Stimulated activated naive CD8-positive, alpha-beta T cell treated with anti-CD3 and anti-CD28 coated beads, Interleukin-15, Interleukin-2, amounts not matched to agents 100 U/mL and 50 U/mL, for 24 hours (primary cell): ENCODE results near the gene MCF2L.

Experiments
- ATAC-seq: fragments of 150-1000 bp; cut with Tn5 transposase; one replicate; pipeline ENCODE4 v1.10.0; 2021
- DNase-seq: peaks from one replicate; pipeline ENCODE4 v3.0.0; 2021

Gene MCF2L

DNA sequence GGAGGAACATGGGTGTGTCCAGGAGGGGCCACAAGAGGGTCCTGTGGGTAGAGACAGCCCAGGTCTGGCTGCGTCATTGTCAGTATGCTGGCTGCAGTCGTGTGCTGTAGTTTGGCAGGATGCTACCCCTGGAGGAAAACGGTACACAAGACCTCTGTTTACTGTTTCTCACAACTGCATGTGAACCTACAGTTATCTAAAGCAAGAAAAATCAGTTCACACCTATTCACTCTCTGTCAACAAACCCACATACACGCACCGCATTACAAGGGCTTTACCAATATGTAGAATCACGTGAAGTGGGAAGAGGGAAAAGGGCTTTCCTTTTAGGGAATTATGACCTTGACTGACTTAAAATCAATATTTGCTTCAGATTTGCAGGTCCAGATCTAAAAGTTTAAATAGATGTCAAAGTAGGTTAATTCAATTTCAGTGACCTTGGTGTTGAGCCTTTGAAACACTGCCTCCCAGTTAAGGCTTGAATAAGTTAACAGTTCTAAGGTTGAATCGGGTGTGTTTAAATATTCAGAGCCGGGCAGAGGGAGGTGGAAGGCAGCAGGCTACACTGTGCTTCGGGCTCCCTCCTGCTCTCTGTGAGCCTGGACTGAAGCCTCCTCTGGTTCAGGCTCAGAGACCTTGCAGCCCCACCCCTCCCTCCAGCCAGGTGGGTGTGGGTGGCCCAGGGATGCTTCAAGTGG, 17.2 kb upstream of the MCF2L start:
- DNase-seq (no peak), ATAC-seq (no peak)

DNA sequence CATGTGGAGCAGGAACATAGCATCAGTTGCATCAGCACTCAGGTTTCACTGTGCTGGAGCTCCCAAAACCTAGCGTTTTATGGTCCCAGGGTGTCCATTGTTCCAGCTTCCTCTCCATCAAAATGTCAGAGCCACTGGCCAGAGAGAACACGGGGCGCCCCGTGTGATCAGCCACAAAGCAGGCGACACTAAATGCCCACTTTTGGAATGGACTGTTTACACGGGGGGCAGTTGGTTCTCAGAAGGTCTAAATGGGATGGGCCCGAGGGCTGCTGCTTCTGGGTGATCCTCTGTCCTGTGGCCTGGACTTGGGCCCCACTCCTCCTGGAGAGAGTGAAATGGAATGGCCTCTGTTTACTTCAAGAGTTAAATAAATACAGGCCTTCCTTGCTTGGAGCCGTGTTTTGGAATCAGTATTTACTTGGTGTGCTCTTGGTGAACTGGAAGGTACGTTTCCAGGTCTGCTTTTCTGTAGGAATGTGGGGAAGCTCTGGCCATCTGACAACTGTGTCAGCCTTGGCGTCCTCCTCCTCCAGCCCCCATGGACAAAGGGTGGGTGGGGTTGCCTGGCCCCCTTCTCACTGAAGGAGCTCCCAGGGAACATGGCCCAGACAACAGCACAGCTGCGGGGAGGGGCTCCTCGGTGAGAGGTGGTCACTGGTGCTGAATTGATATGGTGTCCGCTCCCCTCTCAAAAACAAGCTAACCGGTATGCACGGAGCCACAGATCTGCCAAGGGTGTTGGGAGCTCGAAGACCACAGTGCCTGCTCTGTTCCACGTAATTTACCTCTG, 16.1 kb upstream of the MCF2L start:
- no peak for ATAC-seq
- no peak for DNase-seq

DNA sequence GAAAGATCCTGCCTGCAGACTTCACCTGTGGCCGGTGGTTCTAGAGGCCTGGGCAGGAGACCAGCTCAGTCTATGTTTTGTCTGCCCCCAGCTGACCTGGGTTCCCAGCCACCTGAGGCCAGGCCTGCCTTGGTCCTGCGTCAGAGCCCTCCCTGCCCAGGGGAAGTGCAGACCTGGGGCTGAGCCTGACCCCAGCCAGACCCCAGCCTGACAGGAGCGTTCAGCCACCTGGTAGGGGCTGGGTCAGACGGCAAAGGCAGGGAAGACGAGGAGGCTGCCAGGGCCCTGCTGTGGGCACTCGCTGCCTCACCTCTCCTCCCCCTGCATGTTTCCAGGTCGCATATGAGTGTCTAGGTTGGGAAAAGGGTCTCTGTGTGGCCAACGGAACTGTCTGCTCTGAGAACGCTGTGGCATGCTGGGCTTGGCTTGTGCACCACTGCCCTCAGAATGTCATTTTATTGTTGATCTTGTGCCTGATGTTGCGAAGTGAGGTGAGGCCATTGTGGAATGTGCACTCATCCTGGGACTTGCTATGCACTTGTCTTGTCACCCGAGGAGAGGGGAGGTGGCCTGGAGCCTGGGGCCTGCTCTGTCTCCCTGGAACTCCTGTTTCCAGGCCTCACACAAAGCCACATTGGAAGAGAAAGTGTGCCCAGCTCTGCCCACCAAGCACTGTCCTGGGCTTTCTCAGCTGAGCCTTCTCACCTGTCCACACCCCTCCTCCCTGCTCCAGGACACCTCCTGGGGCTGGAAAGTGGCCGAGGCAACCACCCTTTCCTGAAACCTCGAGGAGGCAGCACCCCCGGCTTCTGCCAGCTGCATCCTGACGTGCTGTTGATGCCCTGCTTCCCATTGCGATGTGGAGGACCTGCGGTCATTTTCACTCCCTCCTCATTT, 15.2 kb upstream of the MCF2L start:
- ATAC-seq, result no peak
- DNase-seq, result no peak

DNA sequence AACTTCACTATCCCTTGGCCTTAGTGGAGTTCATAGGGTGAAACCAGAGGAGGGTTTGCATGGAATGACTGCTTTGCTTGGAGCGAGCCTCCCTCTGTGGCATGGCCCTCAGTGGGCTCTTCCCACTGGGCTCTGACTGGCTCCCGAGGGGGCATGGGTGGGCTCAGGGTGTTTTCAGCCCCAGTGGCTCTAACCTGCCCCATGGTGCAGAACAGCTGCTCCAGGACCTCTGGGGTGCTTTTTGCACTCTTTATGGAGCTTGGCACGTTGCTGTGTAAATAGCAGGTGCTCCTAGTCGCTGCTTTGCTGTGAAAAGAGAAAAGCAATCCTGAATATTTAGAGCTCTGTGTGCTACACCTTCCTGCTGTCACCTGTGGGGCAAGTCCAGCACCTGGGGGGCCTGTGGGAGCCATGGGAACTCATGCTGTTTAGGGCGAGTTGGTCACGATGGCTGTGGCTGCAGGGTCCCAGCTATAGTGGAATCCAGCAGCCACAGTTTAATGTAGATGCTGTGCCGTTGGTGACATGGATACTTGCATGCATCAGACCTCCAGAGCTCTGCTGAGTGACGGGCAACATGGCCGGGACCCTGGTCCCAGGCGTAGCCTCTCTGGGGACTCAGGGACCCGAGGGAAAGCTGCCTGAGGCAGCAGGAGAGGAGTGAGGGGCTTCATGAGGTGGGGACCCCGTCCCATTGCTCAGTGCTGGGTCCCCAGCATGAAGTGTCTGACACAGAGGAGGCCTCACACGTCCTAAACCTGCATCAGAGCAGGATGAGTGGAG, 14.3 kb upstream of the MCF2L start:
- no peak for ATAC-seq
- DNase-seq, result no peak

DNA sequence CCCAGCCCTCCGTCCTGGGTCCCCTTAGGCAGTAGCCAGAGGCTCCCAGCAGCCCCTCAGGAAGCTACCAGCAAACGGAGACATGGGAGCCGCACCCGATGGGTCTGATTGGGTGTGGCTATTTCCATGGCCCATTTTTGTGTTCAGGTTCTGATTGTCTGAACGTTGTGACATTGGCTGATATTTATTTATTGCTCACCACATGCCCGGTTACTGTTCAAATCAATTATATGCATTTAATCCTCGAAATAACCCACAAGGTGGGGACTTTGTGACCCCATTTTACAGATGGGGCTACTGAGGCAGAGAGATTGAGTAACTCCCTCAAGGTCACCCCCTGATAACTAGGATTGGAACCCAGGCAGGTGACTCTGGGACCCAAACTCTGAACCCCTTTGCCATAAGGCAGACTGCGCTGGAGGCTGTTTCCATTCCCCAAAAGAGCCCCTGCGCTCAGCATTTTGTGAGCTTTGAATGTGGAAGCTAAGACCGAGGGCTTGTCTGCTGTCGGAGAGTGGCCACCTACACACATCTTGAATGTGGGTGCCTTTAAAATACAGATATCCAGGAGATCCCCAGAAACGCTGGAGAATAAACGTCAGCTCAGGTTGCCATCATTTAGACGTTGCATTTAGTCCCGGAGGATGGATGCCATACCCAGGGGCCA, 13.6 kb upstream of the MCF2L start:
- no peak for DNase-seq
- no peak for ATAC-seq

DNA sequence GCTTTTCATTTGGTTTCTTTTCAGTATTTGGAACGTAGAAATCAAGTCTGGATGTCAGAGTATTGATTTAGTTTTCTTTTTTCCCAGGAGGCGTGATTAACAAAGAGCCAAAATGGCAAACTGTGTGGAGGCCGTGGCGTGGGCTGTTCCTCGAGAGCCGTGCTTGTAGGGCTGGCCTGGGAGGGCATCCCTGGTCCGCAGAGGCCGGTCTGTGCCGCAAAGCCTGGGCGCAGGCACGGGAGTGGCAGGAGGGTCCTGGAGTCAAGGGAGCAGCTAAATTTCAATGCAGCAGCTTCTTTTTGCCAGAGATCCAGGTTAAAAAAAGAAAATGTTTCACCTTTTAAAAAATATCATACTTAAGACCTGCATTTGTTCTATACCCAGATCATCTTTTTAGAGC, 13.1 kb upstream of the MCF2L start:
- ATAC-seq (no peak), DNase-seq (no peak)

DNA sequence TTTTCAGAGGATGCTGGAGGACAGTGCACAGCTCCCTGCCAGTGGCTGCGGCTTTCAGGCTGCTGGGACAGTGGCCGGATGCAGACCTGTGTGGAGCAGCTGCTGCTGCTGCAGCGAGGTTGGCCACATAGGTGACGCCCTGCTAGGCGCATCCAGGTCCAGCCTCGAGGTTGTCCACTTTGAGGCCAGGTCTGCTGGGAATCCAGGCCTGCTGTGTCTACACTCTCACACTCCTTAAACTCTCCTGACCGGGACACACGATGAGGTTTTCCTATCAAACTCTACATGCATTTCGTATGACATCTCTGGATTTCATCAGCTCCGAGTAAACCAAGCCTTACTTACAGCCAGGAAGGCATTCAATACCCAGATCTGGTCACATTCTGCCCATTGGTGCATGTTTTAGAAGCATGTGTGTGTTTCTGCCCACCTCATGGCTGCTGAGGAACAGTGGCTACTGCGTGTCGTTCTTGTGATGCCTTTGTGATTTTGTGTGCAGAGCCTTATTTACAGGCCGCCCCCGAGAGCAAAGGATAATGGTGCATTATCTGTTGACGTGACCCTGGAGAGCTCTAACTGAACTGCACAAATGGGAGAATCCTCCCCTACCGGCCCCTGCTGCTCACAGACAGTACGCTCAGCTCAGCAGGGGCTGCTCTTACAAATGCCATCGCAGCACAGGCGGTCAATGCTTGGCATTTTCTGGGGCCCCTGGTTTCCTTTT, 12.3 kb upstream of the MCF2L start:
- DNase-seq (no peak), ATAC-seq (no peak)

DNA sequence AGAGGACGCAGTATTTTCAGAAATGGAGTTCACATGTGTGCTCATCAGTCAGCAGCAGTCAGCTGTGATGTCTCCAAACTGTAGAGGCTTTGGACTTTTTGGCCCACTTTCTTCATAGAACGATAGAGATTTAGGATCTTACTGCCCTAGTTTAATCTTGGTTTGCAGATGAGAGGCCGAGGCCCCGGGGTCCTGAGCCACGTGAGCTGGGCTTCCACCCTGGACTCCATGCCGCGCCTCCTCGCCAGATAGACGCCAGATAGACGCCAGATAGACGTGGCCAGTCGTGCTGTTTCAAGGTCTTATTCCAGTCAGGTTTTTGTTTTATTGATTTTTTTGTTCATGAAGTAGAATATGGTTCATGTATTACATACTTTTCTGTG, 11.7 kb upstream of the MCF2L start:
- ATAC-seq, result no peak
- DNase-seq, result no peak

DNA sequence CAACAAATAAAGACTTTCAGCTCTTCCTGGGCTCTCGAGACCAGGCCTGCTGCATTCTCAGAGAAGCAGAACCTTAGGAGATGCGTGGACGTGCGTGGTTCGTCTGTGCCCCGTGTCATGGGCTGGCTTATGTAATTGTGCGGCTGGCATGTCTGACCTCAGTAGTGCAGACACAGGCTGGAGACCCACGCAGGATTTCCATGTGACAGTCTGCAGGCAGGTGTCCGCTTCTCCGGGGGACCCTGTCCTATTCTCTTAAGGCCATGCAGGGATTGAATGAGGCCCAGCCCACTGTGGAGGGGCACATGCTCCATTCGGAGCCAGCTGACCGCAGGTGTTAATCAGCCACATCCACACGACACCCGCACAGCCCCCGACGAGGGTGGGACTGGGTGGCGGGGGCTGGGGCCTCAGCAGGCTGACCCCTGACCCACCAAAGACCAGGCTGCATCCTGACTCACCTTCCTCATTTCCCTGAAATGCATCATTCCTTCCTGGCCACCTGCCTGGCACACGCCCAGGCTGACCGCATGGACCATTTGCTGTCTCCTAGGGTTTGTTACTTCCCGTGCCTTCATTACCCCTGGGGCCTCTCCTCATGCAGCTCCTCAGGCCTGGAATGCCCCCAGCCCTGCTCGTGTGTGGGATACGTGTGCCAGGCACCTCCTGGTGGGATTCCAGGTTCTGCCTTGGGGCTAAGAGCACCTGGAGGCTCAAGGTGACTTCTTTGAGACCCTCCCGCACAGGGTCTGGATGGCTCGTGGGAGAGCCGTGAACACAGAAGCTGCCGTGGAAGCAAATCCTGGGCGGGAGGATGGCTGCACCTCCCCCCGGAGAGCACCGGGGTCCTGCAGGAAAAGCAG, 10.7 kb upstream of the MCF2L start:
- DNase-seq, result no peak
- no peak for ATAC-seq

DNA sequence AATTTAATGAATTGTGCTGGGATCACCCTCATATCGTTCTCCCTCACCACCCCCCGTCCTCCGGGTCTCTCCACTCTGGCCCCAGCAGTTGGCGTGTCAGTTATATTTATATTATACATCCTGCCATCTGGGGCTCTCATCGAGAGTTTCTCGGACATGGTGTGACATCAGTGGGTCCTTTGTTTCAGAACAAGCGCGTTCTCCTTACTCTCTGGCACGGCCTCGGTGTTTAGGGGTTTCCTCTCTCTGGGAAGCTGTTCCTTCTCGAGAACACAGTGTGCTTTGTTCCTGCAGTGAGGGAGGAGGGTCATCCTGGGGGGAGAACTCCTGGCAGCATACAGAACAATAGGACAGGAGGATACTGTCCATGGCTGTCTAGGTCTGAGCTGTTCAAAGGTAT, 9.8 kb upstream of the MCF2L start:
- DNase-seq (no peak), ATAC-seq (no peak)

DNA sequence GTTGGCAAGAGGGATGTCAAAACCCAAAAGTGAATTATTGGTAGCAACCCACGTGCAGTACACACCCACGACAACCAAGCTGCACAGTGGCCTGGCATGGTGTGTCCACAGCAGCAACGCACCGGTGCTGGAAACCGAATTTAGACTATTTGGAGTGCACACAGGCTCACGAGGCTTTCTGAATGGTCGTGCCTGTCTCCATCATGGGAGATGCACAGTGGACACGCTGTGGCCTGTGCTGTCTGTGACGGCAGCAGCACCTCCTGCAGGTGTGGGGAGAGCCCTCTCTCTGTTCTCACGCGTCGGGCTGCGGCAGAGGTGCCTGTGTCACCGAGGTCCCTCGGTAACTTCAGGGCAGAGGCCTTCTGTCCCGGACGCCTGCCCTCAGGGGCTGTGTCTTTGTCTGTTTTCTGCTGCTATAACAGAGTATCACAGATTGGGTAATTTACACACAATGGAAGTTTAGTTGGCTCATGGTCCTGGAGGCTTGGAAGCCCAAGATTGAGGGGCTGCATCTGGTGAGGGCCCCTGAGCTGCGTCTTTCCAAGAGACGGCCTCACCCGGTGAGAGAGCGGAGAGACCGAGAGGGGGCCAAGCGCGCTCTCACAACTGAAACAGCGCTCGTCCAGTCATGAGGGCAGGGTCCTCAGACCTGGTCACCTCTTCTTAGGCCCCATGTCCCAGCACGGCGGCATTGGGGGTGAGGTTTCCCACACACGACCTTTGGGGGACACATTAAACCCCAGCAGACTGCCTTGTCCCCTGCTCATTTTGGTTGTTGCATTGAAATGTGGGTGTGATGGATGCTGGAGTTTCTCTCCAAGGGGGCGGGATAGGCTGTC, 9.1 kb upstream of the MCF2L start:
- ATAC-seq (no peak), DNase-seq (no peak)

DNA sequence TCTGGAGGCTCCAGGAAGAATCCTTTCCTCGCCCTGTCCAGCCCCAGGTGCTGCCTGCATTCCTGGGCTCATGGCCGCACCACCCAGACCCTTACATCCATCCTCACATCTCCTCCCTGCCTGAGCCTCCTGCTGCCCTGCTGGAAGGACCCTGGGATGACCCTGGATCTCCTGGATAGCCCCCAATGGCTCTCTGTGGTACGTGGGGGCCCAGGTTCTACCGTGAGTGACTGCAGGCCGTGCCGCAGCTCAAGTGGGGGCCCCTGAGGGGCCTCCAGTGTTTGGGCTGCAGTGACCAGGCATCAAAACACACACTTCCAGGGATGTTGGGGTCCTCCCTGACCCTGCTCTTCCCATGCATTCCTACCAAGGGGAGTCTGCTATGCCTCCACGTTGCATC, 8.3 kb upstream of the MCF2L start:
- ATAC-seq (no peak), DNase-seq (no peak)

DNA sequence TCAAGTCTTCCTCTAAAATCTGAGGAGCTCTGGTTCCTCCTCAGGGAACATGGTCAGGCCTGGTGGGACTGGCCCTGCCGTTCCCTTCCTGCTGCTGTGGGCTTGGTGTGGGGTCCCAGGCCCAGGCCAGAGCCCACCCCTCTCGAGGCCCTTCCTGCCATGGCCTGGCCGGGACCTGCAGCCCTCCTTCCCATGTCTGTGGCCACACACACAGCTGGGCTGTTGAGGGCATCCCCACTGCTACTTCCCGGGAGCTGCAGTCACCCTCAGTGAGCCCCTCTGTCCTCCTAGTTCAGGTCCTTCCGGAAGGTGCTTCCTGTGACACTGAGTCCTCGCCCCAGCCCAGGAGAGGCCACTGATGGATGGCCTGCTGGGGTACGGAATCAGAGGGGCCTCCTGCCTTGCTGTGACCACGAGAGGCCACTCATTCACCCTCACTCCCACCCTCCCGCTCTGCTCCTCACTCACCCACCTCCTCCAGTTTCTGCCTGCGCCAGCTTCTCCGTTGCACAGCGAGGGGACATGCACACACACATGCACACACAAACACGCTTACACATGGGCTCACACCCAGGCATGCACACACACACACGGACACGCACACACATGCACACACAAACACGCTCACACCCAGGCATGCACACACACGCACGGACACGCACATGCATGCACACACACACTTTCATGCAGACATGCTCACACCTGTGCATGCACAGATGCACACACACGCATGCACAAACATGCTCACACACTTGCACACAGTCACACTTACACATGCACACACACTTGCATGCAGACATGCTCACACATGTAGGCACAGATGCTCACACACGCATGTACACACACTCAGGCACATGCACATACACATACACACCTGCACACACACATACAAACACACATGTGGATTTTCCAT, 7.3 kb upstream of the MCF2L start:
- DNase-seq, result no peak
- no peak for ATAC-seq

DNA sequence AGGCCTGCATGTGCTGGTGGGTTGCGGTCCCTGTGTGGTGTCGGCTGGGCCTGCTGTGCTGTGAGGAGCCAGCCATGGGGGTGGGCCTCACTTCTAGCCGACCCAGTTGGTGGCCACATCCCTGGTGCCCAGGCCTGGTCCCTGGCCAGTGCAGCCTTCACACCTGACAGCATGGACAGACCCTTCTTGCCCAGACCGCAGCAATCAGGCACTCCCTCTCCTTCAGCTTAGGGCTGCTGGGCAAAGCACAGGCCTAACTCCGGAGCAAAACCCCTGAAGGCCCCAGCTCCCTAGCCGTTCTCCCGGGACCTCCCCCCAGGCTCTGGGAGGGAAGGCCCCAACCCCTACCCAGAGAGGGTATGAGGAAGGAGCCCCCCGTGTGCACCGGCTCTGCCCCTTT, 6.6 kb upstream of the MCF2L start:
- DNase-seq, result no peak
- ATAC-seq, result no peak

DNA sequence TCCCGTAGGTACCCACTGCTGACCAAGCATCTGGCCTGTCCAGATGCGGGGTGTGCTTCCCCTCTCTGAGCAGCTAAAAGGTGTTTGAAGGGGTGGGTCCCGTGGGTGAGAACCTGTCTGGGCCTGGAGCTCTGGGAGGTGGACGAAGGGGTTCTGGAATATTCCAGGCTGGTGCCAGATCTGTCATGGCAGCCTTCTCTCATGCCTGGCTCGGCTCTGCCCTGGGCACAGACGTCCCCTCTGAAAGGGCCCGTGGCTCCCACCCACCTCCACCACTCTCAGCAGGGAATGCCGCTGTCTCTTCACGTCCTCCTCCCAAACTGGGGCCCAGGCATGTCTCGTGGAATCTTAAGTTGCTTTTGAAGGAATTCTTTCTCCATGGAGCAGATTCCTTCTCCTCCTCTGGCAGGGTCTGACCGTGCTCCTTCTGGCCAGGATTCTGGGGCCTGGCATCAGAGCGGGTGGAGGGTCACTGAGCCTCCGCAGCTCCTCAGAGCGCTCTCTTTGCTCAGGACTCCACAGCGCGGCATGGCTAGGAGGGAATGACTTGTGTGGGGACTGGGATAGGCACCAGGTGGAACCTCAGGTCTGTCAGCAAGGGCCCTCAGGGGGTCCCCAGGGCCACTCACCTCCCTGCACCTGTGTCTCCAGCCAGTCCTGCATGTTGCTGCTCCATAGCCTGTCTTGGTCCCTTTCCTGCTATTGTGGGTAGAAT, 5.9 kb upstream of the MCF2L start:
- DNase-seq (no peak), ATAC-seq (no peak)

DNA sequence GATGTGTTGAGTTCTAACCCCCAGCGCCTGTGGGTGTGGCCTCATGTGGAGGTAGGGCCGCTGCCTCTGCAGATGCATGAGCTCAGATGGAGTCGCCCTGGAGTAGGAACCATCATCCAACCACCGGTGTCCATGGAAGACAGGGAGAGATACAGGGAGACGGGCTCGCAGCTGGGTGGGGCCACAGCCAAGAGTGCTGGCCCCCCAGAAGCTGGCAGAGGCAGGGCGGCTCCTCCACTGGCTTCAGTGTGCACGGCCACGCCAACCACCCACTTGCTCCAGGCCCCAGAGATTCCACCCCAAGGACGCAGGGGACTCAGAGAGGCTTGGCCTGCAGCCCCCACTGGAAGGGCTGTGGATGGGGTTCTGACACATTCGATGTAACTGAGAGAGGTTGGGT, 5.4 kb upstream of the MCF2L start:
- ATAC-seq (no peak), DNase-seq (no peak)

DNA sequence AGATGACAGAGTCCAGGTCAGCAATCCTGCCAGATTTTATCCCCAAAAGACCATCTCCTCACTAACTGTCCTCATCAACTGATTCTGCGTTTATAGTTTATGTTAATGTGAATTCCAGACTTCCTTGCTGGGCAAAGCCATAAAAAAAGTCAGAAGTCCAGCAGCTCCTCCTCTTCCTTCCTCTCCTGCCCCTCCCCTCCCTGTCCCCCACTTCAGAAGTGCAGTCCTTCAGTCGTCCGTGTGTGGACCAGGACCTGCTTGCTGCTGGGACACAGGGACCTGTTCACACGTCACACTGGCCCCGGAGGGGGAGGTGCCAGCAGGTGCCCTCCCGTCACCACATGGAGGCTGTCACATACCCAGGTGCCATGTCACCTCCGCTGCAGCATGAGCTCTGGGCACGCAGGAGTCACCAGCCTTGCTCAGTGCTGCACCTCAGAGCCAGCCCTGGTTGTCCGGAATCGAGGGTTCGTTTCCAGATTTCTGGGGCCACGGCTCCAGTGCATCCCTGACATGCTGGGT, 4.0 kb upstream of the MCF2L start:
- ATAC-seq, result no peak
- no peak for DNase-seq
